Activated CD4-positive, alpha-beta T cell treated with anti-CD3 and anti-CD28 coated beads for 4 hours (primary cell): ENCODE data around the gene TIA1.
"Not testable (repeated sequence)": the region's sequence is repeated elsewhere in the genome, so short reads cannot be mapped to it uniquely, and the experiment has no call there.

Experiments used
- DNase-seq, 2 donors: peaks; one replicate each; pipeline ENCODE4 v3.0.0-alpha.2; 2020

The TIA1 gene

GRCh38 chr2:70248181-70248847 lies at the start of gene TIA1:
Gene TIA1 (minus strand): TSS chr2:70248628. CDS start chr2:70248430, 198 bp downstream.
- peak; percentile 98 to 99 for DNase-seq

GRCh38 chr2:70297828-70298227 lies 49.4 kb upstream of the TIA1 start:
- DNase-seq: not testable (repeated sequence)

GRCh38 chr2:70283500-70284191 lies 35.2 kb upstream of the TIA1 start:
- no peak for DNase-seq

- DNase-seq: no peak
Measured at GRCh38 chr2:70282439-70282838, 34.0 kb upstream of the TIA1 start.

GRCh38 chr2:70280242-70280798 lies 31.9 kb upstream of the TIA1 start:
- DNase-seq: no peak

GRCh38 chr2:70270323-70270722 lies 21.9 kb upstream of the TIA1 start:
- DNase-seq: no peak

- DNase-seq: not testable (repeated sequence)
Measured at GRCh38 chr2:70269422-70270302, 21.2 kb upstream of the TIA1 start.

- DNase-seq: not testable (repeated sequence)
Measured at GRCh38 chr2:70266925-70267324, 18.5 kb upstream of the TIA1 start.

- DNase-seq: no peak
Measured at GRCh38 chr2:70261501-70261900, 13.1 kb upstream of the TIA1 start.

GRCh38 chr2:70258532-70258875 lies 10.1 kb upstream of the TIA1 start:
- no peak for DNase-seq

GRCh38 chr2:70255637-70256314 lies 7.3 kb upstream of the TIA1 start:
- DNase-seq: no peak

- no peak for DNase-seq
Measured at GRCh38 chr2:70250434-70250833, 2.0 kb upstream of the TIA1 start.

GRCh38 chr2:70247364-70248180 lies 856 bp downstream of the TIA1 start:
- DNase-seq: no peak

- DNase-seq: no peak
Measured at GRCh38 chr2:70243806-70244584, 4.4 kb downstream of the TIA1 start.

- no peak for DNase-seq
Measured at GRCh38 chr2:70242552-70242951, 5.9 kb downstream of the TIA1 start.

GRCh38 chr2:70241340-70241739 lies 7.1 kb downstream of the TIA1 start:
- DNase-seq: no peak

- no peak for DNase-seq
Measured at GRCh38 chr2:70240599-70240998, 7.8 kb downstream of the TIA1 start.

- DNase-seq: no peak
Measured at GRCh38 chr2:70233926-70234325, 14.5 kb downstream of the TIA1 start.

- DNase-seq: no peak
Measured at GRCh38 chr2:70226781-70227180, 21.6 kb downstream of the TIA1 start.

- DNase-seq: not testable (repeated sequence)
Measured at GRCh38 chr2:70223305-70223704, 25.1 kb downstream of the TIA1 start.

- DNase-seq: no peak
Measured at GRCh38 chr2:70214953-70215549, 33.4 kb downstream of the TIA1 start.
